GM23248 (cell line): ENCODE measurements around the gene ST3GAL3. TPM values are rescaled to one million over a fixed set of nuclear protein-coding genes. Genes with fewer than 3 reads are reported as not detected.

Experiments used
- DNase-seq: peaks from one replicate; pipeline ENCODE4 v3.0.0-alpha.2; 2015
- H2AFZ ChIP-seq: fragments of 200-600 bp; sonication (generic); 2 replicates; pipeline ENCODE4 v1.6.1; 2016; ENCODE audit warnings: antibody characterized with exemption
- H3F3A ChIP-seq: fragments of 200-600 bp; sonication (generic); 2 replicates; pipeline ENCODE4 v1.6.1; 2016; ENCODE audit warnings: mild to moderate bottlenecking, antibody characterized with exemption, mixed run types; ENCODE audit not compliant: insufficient read depth
- H3K27ac ChIP-seq: fragments of 200-600 bp; sonication (generic); 2 replicates; pipeline ENCODE4 v1.5.1; 2016; ENCODE audit warnings: mild to moderate bottlenecking
- H3K27me3 ChIP-seq: fragments of 200-600 bp; sonication (generic); replicated peaks from 2 replicates; pipeline ENCODE4 v1.6.1; 2016; ENCODE audit warnings: mild to moderate bottlenecking; ENCODE audit not compliant: insufficient read depth
- H3K36me3 ChIP-seq: fragments of 200-600 bp; sonication (generic); 2 replicates; pipeline ENCODE4 v1.6.1; 2016; ENCODE audit warnings: low read depth, mild to moderate bottlenecking
- H3K4me1 ChIP-seq: fragments of 200-600 bp; sonication (generic); 2 replicates; pipeline ENCODE4 v1.6.1; 2016; ENCODE audit warnings: mild to moderate bottlenecking; ENCODE audit not compliant: insufficient read depth
- H3K4me2 ChIP-seq: fragments of 200-600 bp; sonication (generic); one replicate; pipeline ENCODE4 v1.6.1; 2016; ENCODE audit warnings: mild to moderate bottlenecking; ENCODE audit not compliant: unreplicated experiment
- H3K4me3 ChIP-seq: fragments of 200-600 bp; sonication (generic); 2 replicates; pipeline ENCODE4 v1.5.1; 2016; ENCODE audit warnings: mild to moderate bottlenecking
- H3K79me2 ChIP-seq: fragments of 200-600 bp; sonication (generic); 2 replicates; pipeline ENCODE4 v1.6.1; 2016; ENCODE audit warnings: mild to moderate bottlenecking; ENCODE audit not compliant: insufficient read depth
- H3K9ac ChIP-seq: fragments of 200-600 bp; sonication (generic); 2 replicates; pipeline ENCODE4 v1.6.1; 2016; ENCODE audit warnings: mild to moderate bottlenecking
- H3K9me2 ChIP-seq: fragments of 200-600 bp; sonication (generic); 2 replicates; pipeline ENCODE4 v1.6.1; 2016; ENCODE audit warnings: mixed run types, mild to moderate bottlenecking, moderate library complexity; ENCODE audit not compliant: insufficient read depth
- H3K9me3 ChIP-seq: fragments of 200-600 bp; sonication (generic); one replicate; pipeline ENCODE4 v1.6.1; 2017; ENCODE audit warnings: low read depth
- H4K20me1 ChIP-seq: fragments of 200-600 bp; sonication (generic); 2 replicates; pipeline ENCODE4 v1.6.0; 2016; ENCODE audit not compliant: insufficient read depth
- EZH2 ChIP-seq: fragments of 200-600 bp; sonication (generic); IDR thresholded peaks from 2 replicates; pipeline ENCODE4 v1.6.1; 2018; ENCODE audit warnings: antibody characterized with exemption, mild to moderate bottlenecking; ENCODE audit not compliant: insufficient read depth, poor library complexity, severe bottlenecking
- EZH2phosphoT487 ChIP-seq: fragments of 200-600 bp; sonication (generic); IDR thresholded peaks from 2 replicates; pipeline ENCODE4 v1.6.1; 2018; ENCODE audit warnings: antibody characterized with exemption, moderate library complexity, mild to moderate bottlenecking, low read depth; ENCODE audit not compliant: insufficient read depth
- WGBS, 2 experiments: methylation state at CpG; one replicate each; pipeline ENCODE4 v1.1.6; 2015 to 2017; ENCODE audit warnings: low lambda C conversion rate in 2 of 2, low coverage in 1 of 2; ENCODE audit errors: missing lambda C conversion rate in 2 of 2; 5-methylcytosine and 5-hydroxymethylcytosine counted together
- in situ Hi-C: fragments of 300-500 bp; cut with MboI; formaldehyde crosslinking; loops from 2 replicates; pipeline ENCODE4 v1.15.0; 2020
- polyA plus RNA-seq: library from polyadenylated mRNA; unstranded; fragments of >200 nt; fragmentation: Nextera tagmentation; extraction: Ambion mirVana; gene quantifications from 2 replicates; pipeline ENCODE4 v1.2.1, GENCODE V29; 2016
- total RNA-seq: library from RNA; depleted of rRNA; stranded (reverse); fragments of >200 nt; shearing (Covaris generic); gene quantifications from 2 replicates; pipeline ENCODE4 v1.2.3, GENCODE V29; 2014

ST3GAL3 gene
- total and polyA plus RNA-seq, 2 experiments from 2014 or later: 9.7 to 13.8 TPM

GRCh38 chr1:43789604-43790550 is 82.5 kb downstream of the ST3GAL3 start:
- no peak overlapping the region for H3K4me2 ChIP-seq
- no peak overlapping the region for H3K9ac ChIP-seq
- in situ Hi-C loops: no loop called here
- H3K9me2 ChIP-seq: no peaks in the 10 kb centered on the region
- TF ChIP-seq EZH2 (no peak), EZH2phosphoT487 (no peak)
- peaks cover 3% of the 10 kb centered on the region; the same call in 1 of the 2 replicates for H3K36me3 ChIP-seq
- DNase-seq: no peak
- WGBS, 2 experiments: 69 to 74% methylated on average over 3 of the region's 3 CpGs
- no peak overlapping the region for H3K4me3 ChIP-seq
- peaks cover 19% of the 10 kb centered on the region for H3K79me2 ChIP-seq
- no peaks in the 10 kb centered on the region for H4K20me1 ChIP-seq
- H3K27ac ChIP-seq: no peak overlapping the region
- H3K9me3 ChIP-seq: no peaks in the 10 kb centered on the region
- peaks cover 12% of the 10 kb centered on the region for H3K4me1 ChIP-seq
- no peak overlapping the region for H2AFZ ChIP-seq
- H3F3A ChIP-seq: 0 out of 2 replicates have a peak, but pooled peaks cover 15% of the 10 kb centered on the region
- no peaks in the 10 kb centered on the region for H3K27me3 ChIP-seq

GRCh38 chr1:43791243-43791642 is 83.9 kb downstream of the ST3GAL3 start:
- DNase-seq: no peak
- Histone ChIP-seq H3K27me3 (no peaks in the 10 kb centered on the region), H4K20me1 (no peaks in the 10 kb centered on the region), H3F3A (0 out of 2 replicates have a peak, but pooled peaks cover 15% of the 10 kb centered on the region), H3K27ac (no peak overlapping the region), H2AFZ (no peak overlapping the region), H3K36me3 (peaks cover 3% of the 10 kb centered on the region; the same call in 1 of the 2 replicates), H3K9ac (no peak overlapping the region), H3K4me1 (peaks cover 11% of the 10 kb centered on the region), H3K79me2 (peaks cover 12% of the 10 kb centered on the region; the same call in 1 of the 2 replicates), H3K4me2 (no peak overlapping the region), H3K9me3 (no peaks in the 10 kb centered on the region), H3K9me2 (no peaks in the 10 kb centered on the region), H3K4me3 (no peak overlapping the region)
- no peak for TF ChIP-seq EZH2
- no peak for TF ChIP-seq EZH2phosphoT487
- 99 to 100% methylated on average over 2 of the region's 2 CpGs for WGBS, 2 experiments
- in situ Hi-C loops: no loop called here

GRCh38 chr1:43796111-43796581 is 88.8 kb downstream of the ST3GAL3 start:
- H3K9me2 ChIP-seq: no peaks in the 10 kb centered on the region
- TF ChIP-seq EZH2: no peak
- no peak overlapping the region for H2AFZ ChIP-seq
- H3K36me3 ChIP-seq: peaks cover 9% of the 10 kb centered on the region; the same call in 1 of the 2 replicates
- H3K9ac ChIP-seq: no peak overlapping the region
- no peaks in the 10 kb centered on the region for H3K9me3 ChIP-seq
- H3K4me1 ChIP-seq: peaks cover 18% of the 10 kb centered on the region
- H4K20me1 ChIP-seq: no peaks in the 10 kb centered on the region
- in situ Hi-C loops: no loop called here
- H3F3A ChIP-seq: no peaks in the 10 kb centered on the region
- DNase-seq: peak; percentile 56
- no peaks in the 10 kb centered on the region for H3K27me3 ChIP-seq
- H3K27ac ChIP-seq: no peak overlapping the region
- H3K4me3 ChIP-seq: no peak overlapping the region
- H3K4me2 ChIP-seq: no peak overlapping the region
- 88 to 100% methylated on average over 1 of the region's 1 CpG for WGBS, 2 experiments
- 0 out of 2 replicates have a peak, but pooled peaks cover 6% of the 10 kb centered on the region for H3K79me2 ChIP-seq

GRCh38 chr1:43797891-43798290 is 90.6 kb downstream of the ST3GAL3 start:
- in situ Hi-C loops: no loop called here
- Histone ChIP-seq H4K20me1 (no peaks in the 10 kb centered on the region), H3K4me2 (no peak overlapping the region), H3K9me3 (no peaks in the 10 kb centered on the region), H3F3A (no peaks in the 10 kb centered on the region), H3K9me2 (no peaks in the 10 kb centered on the region), H3K27me3 (no peaks in the 10 kb centered on the region), H3K4me1 (peaks cover 18% of the 10 kb centered on the region), H3K79me2 (no peaks in the 10 kb centered on the region), H2AFZ (no peak overlapping the region), H3K4me3 (no peak overlapping the region), H3K9ac (no peak overlapping the region), H3K27ac (no peak overlapping the region), H3K36me3 (peaks cover 11% of the 10 kb centered on the region; the same call in 1 of the 2 replicates)
- no peak for DNase-seq
- no peak for TF ChIP-seq EZH2phosphoT487
- TF ChIP-seq EZH2: no peak
- 96 to 97% methylated on average over 3 of the region's 3 CpGs for WGBS, 2 experiments
